DMS53 (cell line): ENCODE results near the gene IL5.
"Not testable (repeated sequence)": the region's sequence is repeated elsewhere in the genome, so short reads cannot be mapped to it uniquely, and the experiment has no call there.

ENCODE experiments used
- DNase-seq: peaks from one replicate; lab custom pipeline; 2025; lab: John Stamatoyannopoulos, UW

IL5 gene

GRCh38 chr5:132543472-132544201 lies at the start of gene IL5:
TSS of gene IL5 (minus strand) at chr5:132543522. CDS start at chr5:132543478, 44 bp downstream.
- DNase-seq = no peak

- DNase-seq = no peak
These were observed 49.2 kb upstream of the IL5 start for GRCh38 chr5:132592521-132592920.

GRCh38 chr5:132591145-132591544 lies 47.8 kb upstream of the IL5 start:
- peak; percentile 8 for DNase-seq

GRCh38 chr5:132589467-132589866 lies 46.1 kb upstream of the IL5 start:
- DNase-seq = no peak

- DNase-seq = no peak
These were observed 42.7 kb upstream of the IL5 start for GRCh38 chr5:132586063-132586462.

- DNase-seq = not testable (repeated sequence)
These were observed 41.2 kb upstream of the IL5 start for GRCh38 chr5:132584560-132584959.

GRCh38 chr5:132576123-132576522 lies 32.8 kb upstream of the IL5 start:
- DNase-seq = no peak

GRCh38 chr5:132566657-132567056 lies 23.3 kb upstream of the IL5 start:
- DNase-seq = no peak

- DNase-seq = not testable (repeated sequence)
These were observed 21.2 kb upstream of the IL5 start for GRCh38 chr5:132564555-132564954.

GRCh38 chr5:132561601-132562000 lies 18.3 kb upstream of the IL5 start:
- no peak for DNase-seq

- no peak for DNase-seq
These were observed 16.2 kb upstream of the IL5 start for GRCh38 chr5:132559383-132560060.

GRCh38 chr5:132557478-132558172 lies 14.3 kb upstream of the IL5 start:
- DNase-seq = peak; percentile 78

- peak; percentile 99 for DNase-seq
These were observed 13.6 kb upstream of the IL5 start, which contains the start of gene RAD50 for GRCh38 chr5:132556763-132557477. TSS of gene RAD50 (plus strand) at chr5:132556977. CDS start at chr5:132557325, 348 bp downstream.

GRCh38 chr5:132556153-132556762 lies 12.9 kb upstream of the IL5 start:
- peak; percentile 90 for DNase-seq

GRCh38 chr5:132549576-132549975 lies 6.3 kb upstream of the IL5 start:
- no peak for DNase-seq

GRCh38 chr5:132548834-132549233 lies 5.5 kb upstream of the IL5 start:
- DNase-seq = not testable (repeated sequence)

GRCh38 chr5:132547269-132547668 lies 3.9 kb upstream of the IL5 start:
- DNase-seq = no peak

- no peak for DNase-seq
These were observed 2.8 kb upstream of the IL5 start for GRCh38 chr5:132546108-132546507.

- DNase-seq = no peak
These were observed 2.6 kb downstream of the IL5 start for GRCh38 chr5:132540764-132541163.

- no peak for DNase-seq
These were observed 3.2 kb downstream of the IL5 start for GRCh38 chr5:132540149-132540548.

- no peak for DNase-seq
These were observed 3.6 kb downstream of the IL5 start for GRCh38 chr5:132539716-132540115.

- DNase-seq = no peak
These were observed 12.4 kb downstream of the IL5 start for GRCh38 chr5:132530946-132531345.
